ENCODE results near the gene WNT7B. TPM values are rescaled to one million over a fixed set of nuclear protein-coding genes. Genes with fewer than 3 reads are reported as not detected.
A peak's percentile ranks its signal among the peaks of the same experiment; 100 is the strongest.

Gene WNT7B
- total RNA-seq, 1 donor from 2014 or later: not detected

DNA sequence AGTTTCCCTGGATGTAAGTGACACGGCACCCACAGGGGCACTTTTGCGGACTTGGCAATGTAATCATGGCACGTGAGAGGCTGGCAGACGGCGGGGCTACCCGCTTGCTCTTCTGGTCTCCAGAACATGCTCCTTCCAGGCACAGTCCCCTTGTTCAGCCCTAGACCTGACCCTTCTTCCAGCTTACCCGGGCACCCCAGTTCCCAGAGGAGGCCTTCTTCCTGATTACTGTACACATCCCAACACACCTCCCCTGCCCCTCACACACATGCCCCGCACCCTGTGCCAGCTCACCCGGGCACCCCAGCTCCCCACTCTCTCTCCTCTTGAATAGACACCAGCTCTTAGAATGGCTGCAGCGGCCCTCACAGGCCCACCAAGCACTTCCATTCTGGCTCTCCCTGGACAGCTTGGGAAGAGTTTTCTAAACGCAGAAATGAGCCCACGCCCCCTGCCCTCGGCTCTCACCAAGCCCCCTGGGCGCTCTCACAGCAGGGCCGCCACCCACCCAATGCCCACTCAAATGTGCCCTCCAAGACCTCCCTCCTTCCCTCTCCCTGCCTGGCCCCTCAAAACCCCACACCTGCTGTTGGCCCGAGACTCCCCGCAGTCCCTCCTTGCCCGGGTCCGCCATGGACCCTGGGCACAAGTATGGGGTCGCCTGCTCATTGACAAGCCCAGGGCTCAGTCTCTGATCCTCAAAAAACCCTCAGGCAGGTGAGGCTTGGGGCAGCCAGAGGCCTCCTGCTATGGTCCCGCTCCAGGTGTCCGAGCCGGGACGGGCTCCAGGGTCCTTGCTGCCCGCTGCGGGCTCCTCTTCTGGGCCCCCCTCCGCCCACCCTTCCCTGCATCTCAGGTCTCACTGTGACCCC, 88.5 kb downstream of the WNT7B start:
- DNase-seq (ENCODE audit: missing footprints): peak; percentile 33
- intact Hi-C loops (cut with DNase I): no loop called here
- no peak for ATAC-seq

DNA sequence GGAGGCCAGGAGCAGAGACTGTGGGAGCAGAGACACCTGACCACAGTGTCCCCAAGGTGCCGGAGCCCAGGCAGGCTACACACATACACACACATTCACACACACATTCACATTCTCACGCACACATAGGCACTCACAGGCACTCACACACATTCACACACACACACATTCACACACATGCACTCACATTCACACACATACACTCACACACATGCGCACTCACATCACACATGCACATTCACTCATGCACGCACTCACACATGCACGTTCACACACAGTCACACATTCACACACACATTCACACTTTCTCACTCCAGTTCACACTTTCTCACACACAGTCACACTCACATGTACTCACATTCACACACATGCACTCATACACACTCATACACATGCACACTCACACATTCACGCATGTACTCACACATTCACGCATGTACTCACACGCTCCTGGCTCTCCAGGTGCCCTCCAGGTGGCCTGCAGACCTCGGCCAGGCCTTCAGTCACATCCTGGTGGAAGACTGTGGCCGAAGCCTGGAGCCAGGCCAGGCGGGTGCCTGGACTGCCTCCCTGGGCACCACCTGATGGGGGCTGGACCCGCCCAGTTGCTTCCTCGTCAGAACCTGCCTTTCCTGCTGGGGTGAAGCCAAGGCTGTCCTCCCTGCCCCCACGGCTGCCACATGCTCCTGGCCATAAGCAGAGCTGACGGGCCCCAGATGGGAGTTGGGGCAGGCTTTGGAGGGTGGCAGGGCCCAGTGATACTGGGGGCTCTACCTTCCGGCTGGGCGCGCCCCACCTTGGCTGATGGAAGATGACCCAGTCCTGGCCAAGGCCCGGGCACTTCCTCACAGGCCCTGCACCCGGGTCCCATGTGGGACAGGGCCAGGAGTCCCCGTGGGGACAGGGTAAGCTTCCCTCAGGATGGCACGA, 89.5 kb downstream of the WNT7B start:
- intact Hi-C loops (cut with DNase I): no loop called here
- DNase-seq (ENCODE audit: missing footprints) (no peak), ATAC-seq (no peak)

DNA sequence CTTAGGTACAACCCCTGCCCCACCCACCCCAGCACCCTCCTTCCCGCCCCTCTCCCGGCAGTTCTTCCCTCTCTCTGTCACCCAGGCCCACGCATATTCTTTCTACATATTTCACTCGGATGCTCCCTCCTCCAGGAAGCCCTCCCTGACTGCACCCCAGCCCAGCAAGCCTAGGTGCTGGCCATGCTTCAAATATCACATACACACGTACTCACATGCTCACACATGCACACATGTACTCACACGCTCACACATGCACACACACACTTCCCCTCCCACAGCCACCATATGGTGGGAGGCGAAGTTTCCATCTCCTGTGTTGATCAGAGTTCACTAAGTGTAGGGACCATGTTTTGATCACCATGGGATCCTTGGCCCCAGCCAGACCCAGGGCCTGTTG, 90.4 kb downstream of the WNT7B start:
- ATAC-seq: no peak
- intact Hi-C loops (cut with DNase I): no loop called here
- DNase-seq (ENCODE audit: missing footprints): no peak

DNA sequence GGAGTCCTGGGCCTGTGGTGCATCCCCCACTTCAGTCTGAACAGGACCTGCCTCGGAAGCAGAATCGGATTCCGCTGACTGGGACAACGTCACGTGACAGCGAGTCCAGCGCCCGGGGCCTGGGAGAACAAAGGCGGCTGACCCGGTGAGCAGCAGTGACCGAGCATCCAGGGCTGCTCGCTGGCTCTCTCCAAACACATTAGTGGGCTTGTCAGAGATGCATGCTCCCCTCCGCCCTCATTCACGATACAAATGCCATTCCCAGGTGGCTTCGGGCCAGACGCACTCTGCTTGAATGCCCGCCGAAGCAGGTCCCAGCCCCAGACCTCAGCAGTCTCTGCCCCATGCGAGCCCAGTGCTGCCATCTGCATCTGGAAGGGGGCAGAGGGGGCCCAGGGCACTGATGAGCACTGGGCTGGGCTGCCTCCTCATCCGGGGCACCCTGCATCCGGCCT, 91.0 kb downstream of the WNT7B start:
- ATAC-seq (no peak), DNase-seq (ENCODE audit: missing footprints) (no peak)
- intact Hi-C loops (cut with DNase I): no loop called here

DNA sequence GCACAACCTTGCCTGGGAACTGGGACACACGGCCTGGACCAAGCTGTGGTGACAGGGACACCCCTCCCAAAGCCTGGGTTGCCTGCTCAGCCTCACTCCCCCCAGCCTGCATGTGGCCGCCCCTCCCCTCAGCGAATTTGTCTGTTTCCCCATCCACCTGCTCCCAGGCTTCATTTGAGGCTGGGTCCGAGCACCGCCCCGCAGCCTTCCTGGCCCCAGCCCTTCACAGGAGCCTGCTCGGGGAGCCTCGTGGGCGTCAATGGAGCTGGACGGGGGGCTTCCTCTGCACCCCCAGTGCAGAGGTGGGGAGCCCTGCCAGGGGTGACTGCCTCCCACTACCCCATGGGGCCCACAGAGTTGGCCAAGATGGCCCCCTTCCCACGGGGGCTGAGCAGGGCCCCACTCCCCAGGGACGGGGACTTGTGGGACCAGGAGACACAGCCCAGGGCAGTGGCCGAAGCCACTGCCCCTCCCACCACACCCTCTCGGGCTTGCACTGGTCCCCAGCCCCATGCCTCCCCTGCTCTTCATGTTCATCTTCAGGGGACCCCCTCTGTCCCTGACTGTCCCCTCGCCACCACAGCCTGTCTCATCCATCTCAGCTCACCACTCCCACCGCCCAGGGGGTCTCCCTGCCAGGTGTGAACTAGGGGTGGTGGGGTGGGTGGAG, 91.7 kb downstream of the WNT7B start:
- intact Hi-C loops (cut with DNase I): no loop called here
- DNase-seq (ENCODE audit: missing footprints) (no peak), ATAC-seq (peak; percentile 1)

DNA sequence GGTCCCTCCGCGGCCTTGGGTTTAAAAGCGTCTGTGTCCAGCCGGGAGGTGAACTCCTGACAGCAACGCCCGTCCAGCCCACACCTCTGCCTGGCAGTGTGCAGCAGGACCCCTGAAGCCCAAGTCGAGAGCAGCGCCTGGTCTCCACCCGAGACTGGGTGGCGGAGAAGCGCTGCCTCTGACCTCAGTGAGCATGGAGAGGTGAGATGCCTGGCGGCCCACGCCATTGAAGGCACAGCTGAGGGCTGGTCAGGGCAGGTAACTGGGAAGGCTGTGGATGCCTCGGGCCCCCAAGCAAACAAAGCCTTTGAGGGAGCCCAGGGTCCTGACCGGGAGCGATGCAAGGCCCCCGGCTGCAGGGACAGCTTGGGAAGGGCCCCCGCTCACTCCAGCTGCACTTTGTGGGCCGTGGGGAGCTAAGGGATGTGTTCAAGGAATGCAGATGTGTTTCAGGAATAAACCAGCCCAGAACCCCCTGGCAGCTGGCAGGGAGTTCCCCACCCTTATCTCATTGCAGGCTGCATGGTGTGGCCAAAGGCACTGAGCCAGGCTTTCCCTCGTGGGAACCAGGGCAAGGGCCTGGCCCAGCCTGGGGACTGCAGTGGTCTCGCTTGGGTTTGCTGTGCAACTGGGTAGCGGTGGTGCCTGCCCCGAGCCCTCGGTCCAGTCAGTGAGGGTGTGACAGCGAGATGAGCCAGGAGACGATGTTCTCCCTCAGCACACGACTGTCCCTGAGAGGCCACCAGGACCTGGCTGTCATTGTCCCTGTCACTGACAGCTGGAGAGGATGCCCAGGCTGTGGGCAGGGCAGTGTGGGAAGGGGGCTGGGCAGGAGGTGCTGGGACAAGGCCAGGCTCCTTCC, 92.5 kb downstream of the WNT7B start:
- intact Hi-C loops (cut with DNase I): no loop called here
- peak; percentile 89 for ATAC-seq
- DNase-seq (ENCODE audit: missing footprints): peak; percentile 57

DNA sequence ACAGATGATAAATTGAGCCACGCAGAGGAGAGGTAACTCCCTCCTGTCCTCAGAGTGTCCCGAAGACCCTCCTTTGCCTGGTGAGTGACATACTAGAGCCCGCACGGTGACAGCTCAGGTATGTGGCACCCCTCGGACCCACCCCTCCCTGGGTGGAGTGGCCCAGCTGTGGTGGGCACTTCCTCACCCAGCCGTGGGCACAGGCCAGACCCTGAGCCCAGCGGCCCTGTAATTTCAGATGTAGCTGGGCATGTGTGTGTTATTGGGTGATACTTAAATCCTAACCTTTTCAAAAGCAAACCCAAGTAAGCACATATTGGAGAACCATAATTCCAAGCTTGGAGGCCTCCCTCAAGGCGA, 93.2 kb downstream of the WNT7B start:
- ATAC-seq: no peak
- DNase-seq (ENCODE audit: missing footprints): no peak
- intact Hi-C loops (cut with DNase I): no loop called here

DNA sequence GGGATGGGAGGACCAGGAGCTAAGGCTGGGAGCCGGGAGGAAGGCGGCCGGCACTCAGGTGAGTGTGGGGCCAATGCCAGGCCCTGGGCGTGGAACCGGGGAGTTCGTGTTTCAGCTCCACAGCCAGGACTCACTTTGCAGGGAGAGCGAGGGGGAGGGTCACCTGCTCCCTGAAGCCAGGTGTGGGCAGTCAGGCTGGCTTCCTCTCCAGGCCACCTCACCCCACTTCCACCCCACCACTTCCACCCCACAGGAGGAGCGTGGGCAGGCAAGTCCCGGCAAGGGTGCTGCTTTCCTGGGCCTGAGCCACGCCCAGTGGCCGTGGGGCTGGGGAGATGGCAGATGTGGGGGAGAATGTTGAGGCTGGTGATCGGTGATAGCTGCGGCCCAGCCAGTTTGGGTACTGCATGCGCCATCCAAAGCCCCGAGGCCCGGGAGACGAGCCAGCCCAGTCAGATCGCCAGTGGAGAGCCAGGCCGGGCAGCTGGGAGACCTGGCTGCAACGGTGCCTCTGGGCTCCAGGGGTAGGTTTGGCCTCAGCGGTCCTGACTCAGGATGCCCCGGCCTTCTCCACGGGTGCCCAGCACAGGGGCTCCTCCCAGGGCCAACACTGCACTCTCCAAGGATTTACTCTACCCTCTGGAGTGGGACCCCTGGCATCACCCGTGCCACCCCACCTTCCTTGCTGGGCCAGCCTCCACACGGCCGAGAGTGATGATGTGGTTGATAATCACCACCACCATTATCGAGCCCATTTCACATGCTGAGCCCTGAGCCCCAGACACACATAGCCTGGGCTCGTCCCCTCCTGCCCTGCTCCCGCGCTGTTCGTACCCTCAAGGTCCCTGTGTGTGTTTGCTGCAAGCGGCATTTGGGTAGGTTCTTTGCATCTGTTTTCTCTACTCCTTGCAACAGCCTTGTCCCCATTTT, 93.8 kb downstream of the WNT7B start:
- DNase-seq (ENCODE audit: missing footprints) (peak; percentile 71), ATAC-seq (no peak)
- intact Hi-C loops (cut with DNase I): no loop called here

DNA sequence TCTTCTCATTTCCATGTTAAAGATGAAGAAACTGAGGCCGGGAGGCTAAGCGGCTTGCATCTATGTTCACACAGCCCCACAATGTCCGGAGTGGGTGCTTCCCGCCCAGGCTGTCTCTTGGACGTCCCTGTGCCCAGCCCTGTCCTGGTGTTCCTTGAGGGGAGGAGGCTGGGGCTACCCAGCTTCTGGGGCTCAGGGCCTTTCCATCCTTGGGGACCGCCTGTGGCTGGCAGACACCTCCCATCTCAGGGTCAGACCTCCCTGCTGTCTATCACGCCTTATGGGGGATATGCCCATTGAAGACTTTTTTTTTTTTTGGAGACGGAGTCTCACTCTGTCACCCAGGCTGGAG, 95.5 kb downstream of the WNT7B start:
- DNase-seq (ENCODE audit: missing footprints) (peak; percentile 62), ATAC-seq (no peak)
- intact Hi-C loops (cut with DNase I): no loop called here

DNA sequence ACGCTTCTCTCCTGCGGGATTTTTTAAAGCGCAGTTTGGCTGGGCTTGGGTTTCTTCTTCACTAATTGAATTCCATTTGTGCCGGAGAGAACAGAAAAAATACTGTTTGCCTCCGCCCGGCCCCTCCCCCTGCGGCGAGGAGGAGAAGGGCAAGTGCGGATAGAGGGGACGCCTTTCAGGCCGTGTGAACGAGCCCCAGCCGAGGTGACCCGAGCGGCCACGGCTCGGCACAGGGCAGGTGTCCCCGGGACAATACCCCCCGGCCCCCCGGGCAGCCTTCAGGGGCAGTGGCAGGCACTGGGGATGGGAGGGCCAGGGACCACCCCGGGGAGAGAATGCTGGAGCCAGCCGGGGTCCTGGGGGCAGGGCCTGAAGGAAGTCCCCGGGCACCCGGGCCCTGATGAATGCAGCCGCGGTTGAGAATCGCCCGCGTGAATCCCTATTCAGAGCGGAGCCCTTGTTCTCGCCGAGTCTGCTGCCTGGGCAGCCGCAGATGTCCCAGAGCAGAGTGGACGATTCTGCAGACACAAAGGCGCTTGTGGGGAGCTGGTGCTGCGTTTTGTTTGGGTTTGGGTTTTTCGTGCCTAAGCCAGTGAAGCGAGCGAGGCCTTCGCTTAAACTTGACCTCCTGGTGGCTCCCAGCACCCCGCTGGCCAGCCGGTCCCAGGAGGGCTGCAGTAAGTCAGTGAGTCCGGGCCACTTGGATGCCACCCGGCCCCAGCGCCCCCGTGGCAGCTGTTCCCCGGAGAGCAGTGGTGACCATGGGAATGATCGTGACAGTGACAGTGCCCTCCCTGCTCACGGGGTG, 96.0 kb downstream of the WNT7B start:
- ATAC-seq: no peak
- intact Hi-C loops (cut with DNase I): no loop called here

DNA sequence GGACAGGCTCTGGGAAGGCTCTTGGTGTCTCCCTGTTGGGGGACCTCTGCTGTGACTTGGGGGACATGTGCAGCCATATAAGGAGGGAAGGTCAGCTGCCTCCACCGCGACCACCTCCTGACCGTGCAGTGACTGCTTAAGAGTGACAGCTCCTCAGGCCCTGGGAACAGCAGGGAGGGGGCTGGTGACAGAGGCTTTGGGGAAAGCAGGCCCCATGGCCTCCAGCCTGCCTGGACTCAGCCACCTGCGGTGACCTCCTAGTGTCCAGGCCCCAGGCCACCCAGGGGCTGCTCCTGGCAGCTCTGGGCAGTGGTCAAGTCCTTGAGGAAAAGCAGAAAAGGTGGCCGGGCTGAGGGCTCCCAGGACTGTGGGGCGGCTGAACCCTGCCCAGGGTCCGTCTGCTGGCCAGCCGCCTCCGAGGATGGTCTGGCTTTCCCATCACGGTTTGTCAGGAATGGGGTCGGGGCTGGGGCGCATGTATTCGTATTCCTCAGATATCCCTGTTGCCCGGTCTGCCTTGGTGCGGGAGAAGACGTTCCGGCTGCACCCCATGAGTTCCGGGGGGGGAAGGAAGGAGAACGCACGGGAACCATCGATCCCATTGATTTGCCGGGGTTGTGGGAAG, 96.8 kb downstream of the WNT7B start:
- intact Hi-C loops (cut with DNase I): no loop called here
- ATAC-seq (no peak), DNase-seq (ENCODE audit: missing footprints) (no peak)

More for the DNA sequence above, 96.0 kb downstream of the WNT7B start:
- peak; percentile 59 for DNase-seq (ENCODE audit: missing footprints)

DNA sequence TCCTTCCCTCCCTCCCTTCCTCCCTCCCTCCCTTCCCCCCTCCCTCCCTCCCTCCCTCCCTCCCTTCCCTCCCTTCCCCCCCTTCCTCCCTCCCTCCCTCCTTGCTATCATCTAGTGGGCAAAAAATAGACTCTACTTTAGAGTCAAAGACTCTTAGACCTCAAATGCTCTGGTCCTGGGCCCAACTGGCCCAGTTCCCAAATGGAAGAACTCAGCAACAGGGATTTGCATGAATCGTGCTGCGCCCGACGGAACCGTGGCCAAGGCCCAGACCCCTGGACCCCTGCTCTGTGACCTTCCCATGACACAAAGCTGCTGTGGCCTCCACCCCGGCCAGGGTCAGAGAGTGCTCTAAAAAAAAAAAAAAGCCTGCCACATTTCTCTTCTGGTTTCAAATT, 97.4 kb downstream of the WNT7B start:
- intact Hi-C loops (cut with DNase I): no loop called here
- peak; percentile 70 for ATAC-seq
- DNase-seq (ENCODE audit: missing footprints): peak; percentile 78

DNA sequence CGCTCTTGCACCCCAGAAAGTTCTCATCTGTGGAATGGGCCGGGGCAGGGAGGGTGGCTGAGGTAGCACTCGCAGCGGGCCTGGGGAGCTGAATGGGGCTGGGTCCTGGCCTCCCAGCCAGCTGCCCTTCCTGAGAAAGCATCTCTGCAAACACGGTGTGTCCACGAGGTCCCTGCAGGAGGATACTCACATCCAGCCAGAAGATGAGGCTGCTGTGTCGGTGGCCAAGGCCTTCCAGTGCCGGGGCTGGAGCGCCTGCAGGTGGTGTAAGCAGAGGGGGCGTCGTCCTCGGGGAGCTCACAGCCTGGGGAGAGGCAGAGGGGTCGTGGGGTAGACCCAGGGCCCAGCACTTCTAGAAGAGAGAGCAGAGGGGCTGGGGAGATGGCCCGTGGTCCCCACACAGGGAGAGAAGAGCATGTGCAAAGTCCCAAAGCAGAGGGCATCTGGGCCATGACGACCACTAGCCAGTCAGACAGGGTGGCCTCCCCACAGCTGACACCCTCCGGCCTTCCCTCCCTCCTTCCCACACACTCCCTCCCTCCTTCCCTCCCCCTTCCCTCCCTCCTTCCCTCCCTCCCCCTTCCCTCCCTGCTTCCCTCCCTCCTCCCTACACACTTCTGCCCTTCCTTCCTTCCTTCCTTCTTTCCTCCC, 97.9 kb downstream of the WNT7B start:
- DNase-seq (ENCODE audit: missing footprints): peak; percentile 69
- no peak for ATAC-seq
- intact Hi-C loops (cut with DNase I): no loop called here

DNA sequence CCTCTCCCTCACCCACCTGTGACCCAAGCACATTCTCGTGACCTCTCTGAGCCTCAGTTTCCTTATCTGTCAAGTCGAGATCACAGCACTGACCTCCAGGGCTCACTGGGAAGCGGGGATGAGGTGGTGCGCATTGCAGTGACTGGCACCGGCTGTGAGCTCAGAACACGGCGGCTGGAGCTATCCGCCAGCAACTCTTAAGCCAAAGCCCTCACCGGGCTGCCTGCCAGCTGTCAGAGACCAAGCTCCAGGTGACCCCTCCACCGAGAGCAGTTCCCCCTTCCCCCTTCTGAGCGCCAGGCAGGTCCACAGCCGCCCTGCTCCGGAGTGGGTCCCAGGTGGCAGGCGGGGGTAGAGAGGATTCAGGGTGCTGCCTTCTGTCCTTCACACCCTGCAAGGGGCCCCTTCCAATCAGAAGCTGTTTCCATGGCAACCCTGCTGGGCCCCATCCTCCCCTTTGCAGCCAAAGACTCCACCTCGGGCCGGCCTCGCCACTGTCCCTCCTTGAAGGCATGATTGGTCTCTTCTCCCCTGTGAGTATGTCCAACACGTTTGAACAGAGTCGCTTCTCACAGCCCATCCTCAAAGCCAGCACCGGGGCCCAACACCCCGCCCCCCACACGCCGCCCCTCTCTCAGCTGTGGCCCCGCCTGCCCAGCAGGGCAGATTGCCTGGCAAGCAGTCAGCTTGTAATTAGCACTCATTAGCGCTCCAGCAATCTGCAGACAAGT, 98.7 kb downstream of the WNT7B start:
- DNase-seq (ENCODE audit: missing footprints) (peak; percentile 70), ATAC-seq (peak; percentile 38)
- intact Hi-C loops (cut with DNase I): no loop called here

DNA sequence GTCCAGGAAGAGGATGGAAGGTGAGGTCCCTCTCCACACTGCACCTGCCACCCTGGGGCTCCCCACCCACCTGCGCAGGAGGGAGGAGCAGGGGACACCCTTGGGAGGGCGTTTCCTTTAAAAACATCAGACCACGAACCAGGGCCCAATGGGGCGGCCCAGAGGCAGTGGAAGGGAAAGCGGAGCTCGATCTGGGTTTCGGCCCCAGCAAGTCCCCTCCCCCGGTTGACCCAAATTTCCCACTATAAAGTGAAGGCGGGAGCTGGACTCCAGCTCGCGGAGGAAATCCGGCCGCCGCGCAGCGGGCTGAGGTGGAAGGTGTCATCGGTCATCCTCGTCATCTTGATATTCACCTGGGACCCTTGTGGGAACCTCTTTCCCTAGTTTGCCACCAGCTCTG, 99.3 kb downstream of the WNT7B start:
- intact Hi-C loops (cut with DNase I): no loop called here
- no peak for ATAC-seq
- no peak for DNase-seq (ENCODE audit: missing footprints)
